ENCODE results near the gene MAST3.

The MAST3 gene

GRCh38 chr19:18141031-18141430 lies 43.5 kb downstream of the MAST3 start:
- TF ChIP-seq CTCF (conservative IDR thresholded peaks at IDR 0.05; ENCODE audit: low read length) (no peak), EZH2phosphoT487 (IDR thresholded peaks at IDR 0.05; ENCODE audit: borderline replicate concordance) (no peak)
- H3K4me3 ChIP-seq (ENCODE audit: low read length, poor library complexity, severe bottlenecking), result no peak overlapping the region
- H3K79me2 ChIP-seq (ENCODE audit: insufficient read depth, low read length), result no peaks in the 10 kb centered on the region
- no peaks in the 10 kb centered on the region for H3K9me2 ChIP-seq (replicated peaks; ENCODE audit: low read depth, low read length)
- H3K27me3 ChIP-seq (ENCODE audit: insufficient read depth, low read length, poor library complexity, severe bottlenecking), result no peaks in the 10 kb centered on the region
- H4K20me1 ChIP-seq (ENCODE audit: insufficient read depth, low read length, poor library complexity, severe bottlenecking), result no peaks in the 10 kb centered on the region
- H3K4me2 ChIP-seq (ENCODE audit: low read depth, low read length, poor library complexity, severe bottlenecking), result no peak overlapping the region
- H3K36me3 ChIP-seq (ENCODE audit: insufficient read depth, low read length), result no peaks in the 10 kb centered on the region
- no peak overlapping the region for H3K9ac ChIP-seq (ENCODE audit: low read depth, low read length, poor library complexity, severe bottlenecking)
- no peak overlapping the region for H2AFZ ChIP-seq (ENCODE audit: low read length)
- no peaks in the 10 kb centered on the region for H3K9me3 ChIP-seq (ENCODE audit: insufficient read depth, low read depth, low read length)
- no peaks in the 10 kb centered on the region for H3K4me1 ChIP-seq (ENCODE audit: insufficient read depth, low read length, poor library complexity, severe bottlenecking)
- H3F3A ChIP-seq (ENCODE audit: low read depth), result no peaks in the 10 kb centered on the region

DNA sequence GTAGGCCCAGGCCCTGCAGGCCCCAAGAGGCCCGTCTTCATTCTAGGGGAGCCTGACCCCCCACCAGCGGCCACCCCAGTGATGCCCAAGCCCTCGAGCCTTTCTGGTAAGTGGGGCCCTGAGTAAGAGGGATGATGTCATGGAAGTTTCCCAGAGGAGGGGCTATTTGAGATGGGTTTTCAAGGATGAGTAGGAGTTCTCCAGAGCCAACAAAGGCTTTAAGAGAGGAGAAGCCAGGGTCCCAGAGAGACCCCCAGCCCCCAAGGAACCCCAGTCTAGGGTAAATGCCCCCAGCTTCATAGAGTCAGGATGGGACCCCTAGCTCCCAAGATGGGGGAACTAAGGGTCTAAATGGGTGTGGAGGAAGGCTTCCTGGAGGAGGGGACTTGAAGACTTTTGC lies 46.3 kb downstream of the MAST3 start:
- no peaks in the 10 kb centered on the region for H3K27me3 ChIP-seq (ENCODE audit: insufficient read depth, low read length, poor library complexity, severe bottlenecking)
- H3K9me2 ChIP-seq (replicated peaks; ENCODE audit: low read depth, low read length), result no peaks in the 10 kb centered on the region
- H3K4me1 ChIP-seq (ENCODE audit: insufficient read depth, low read length, poor library complexity, severe bottlenecking), result no peaks in the 10 kb centered on the region
- H4K20me1 ChIP-seq (ENCODE audit: insufficient read depth, low read length, poor library complexity, severe bottlenecking), result no peaks in the 10 kb centered on the region
- H3K79me2 ChIP-seq (ENCODE audit: insufficient read depth, low read length), result no peaks in the 10 kb centered on the region
- H2AFZ ChIP-seq (ENCODE audit: low read length), result no peak overlapping the region
- no peak overlapping the region for H3K4me2 ChIP-seq (ENCODE audit: low read depth, low read length, poor library complexity, severe bottlenecking)
- H3K9me3 ChIP-seq (ENCODE audit: insufficient read depth, low read depth, low read length), result no peaks in the 10 kb centered on the region
- no peaks in the 10 kb centered on the region for H3K36me3 ChIP-seq (ENCODE audit: insufficient read depth, low read length)
- H3K9ac ChIP-seq (ENCODE audit: low read depth, low read length, poor library complexity, severe bottlenecking), result no peak overlapping the region
- TF ChIP-seq EZH2phosphoT487 (IDR thresholded peaks at IDR 0.05; ENCODE audit: borderline replicate concordance) (no peak), CTCF (conservative IDR thresholded peaks at IDR 0.05; ENCODE audit: low read length) (no peak)
- no peak overlapping the region for H3K4me3 ChIP-seq (ENCODE audit: low read length, poor library complexity, severe bottlenecking)
- H3F3A ChIP-seq (ENCODE audit: low read depth), result no peaks in the 10 kb centered on the region

DNA sequence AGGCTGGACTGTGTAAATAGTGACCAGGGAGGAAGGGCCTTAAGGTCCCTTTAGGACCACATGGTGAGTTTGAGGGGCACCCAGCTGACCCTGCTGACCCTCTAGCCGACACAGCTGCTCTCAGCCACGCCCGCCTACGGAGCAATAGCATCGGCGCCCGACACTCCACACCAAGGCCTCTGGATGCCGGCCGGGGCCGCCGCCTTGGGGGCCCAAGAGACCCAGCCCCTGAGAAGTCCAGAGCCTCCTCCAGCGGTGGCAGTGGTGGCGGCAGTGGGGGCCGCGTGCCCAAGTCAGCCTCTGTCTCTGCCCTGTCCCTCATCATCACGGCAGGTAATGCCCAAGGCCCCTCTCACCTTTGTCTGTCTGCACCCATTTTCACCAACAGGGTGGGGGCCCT lies 46.8 kb downstream of the MAST3 start:
- Histone ChIP-seq H3K27me3 (ENCODE audit: insufficient read depth, low read length, poor library complexity, severe bottlenecking) (no peaks in the 10 kb centered on the region), H3K4me1 (ENCODE audit: insufficient read depth, low read length, poor library complexity, severe bottlenecking) (no peaks in the 10 kb centered on the region), H3K4me2 (ENCODE audit: low read depth, low read length, poor library complexity, severe bottlenecking) (no peak overlapping the region), H3K9me2 (replicated peaks; ENCODE audit: low read depth, low read length) (no peaks in the 10 kb centered on the region), H3F3A (ENCODE audit: low read depth) (no peaks in the 10 kb centered on the region), H3K9ac (ENCODE audit: low read depth, low read length, poor library complexity, severe bottlenecking) (no peak overlapping the region), H3K4me3 (ENCODE audit: low read length, poor library complexity, severe bottlenecking) (no peak overlapping the region), H2AFZ (ENCODE audit: low read length) (no peak overlapping the region), H3K79me2 (ENCODE audit: insufficient read depth, low read length) (no peaks in the 10 kb centered on the region), H3K9me3 (ENCODE audit: insufficient read depth, low read depth, low read length) (no peaks in the 10 kb centered on the region), H4K20me1 (ENCODE audit: insufficient read depth, low read length, poor library complexity, severe bottlenecking) (no peaks in the 10 kb centered on the region), H3K36me3 (ENCODE audit: insufficient read depth, low read length) (no peaks in the 10 kb centered on the region)
- TF ChIP-seq CTCF (conservative IDR thresholded peaks at IDR 0.05; ENCODE audit: low read length), result no peak
